Measurements from ENCODE around the gene DNASE1L1. TPM values are rescaled to one million over a fixed set of nuclear protein-coding genes. Genes with fewer than 3 reads are reported as not detected.

DNASE1L1 gene
- total and polyA plus RNA-seq, 2 of the 13 experiments (the other 11 are each of a cell fraction or from before 2014, with no cell fraction given) = 4.7 to 12.3 TPM

GRCh38 chrX:154444755-154445246 is 35.7 kb upstream of the DNASE1L1 start:
- Histone ChIP-seq H3K4me1 (ENCODE audit: insufficient read depth, low read length) (peaks cover 11% of the 10 kb centered on the region), H2AFZ (ENCODE audit: low read length) (no peak overlapping the region), H3K4me2 (ENCODE audit: low read depth, low read length) (peak overlapping the region; percentile 71), H3K79me2 (ENCODE audit: insufficient read depth, low read length) (peaks cover 2% of the 10 kb centered on the region), H3K27ac (ENCODE audit: extremely low read length, insufficient read depth, low read length) (no peak overlapping the region), H3K36me3 (replicated peaks in 1 of 2; ENCODE audit: control insufficient read depth in 1 of 2, insufficient read depth in 2 of 2, low read length in 2 of 2) (peaks cover 0 to 2% of the 10 kb centered on the region in 2 experiments; a peak in 2 of 5 replicates), H3K9ac (ENCODE audit: insufficient read depth, low read depth, low read length) (peak overlapping the region; percentile 78), H3K9me3 (ENCODE audit: low read length) (no peaks in the 10 kb centered on the region), H3K4me3 (replicated peaks in 1 of 3; ENCODE audit: insufficient read depth in 1 of 3, low read depth in 2 of 3, low read length in 3 of 3) (peak overlapping the region; percentile 40 to 75 (median 65)), H3K27me3 (ENCODE audit: control insufficient read depth in 1 of 2, insufficient read depth in 2 of 2, low read length in 2 of 2) (no peaks in the 10 kb centered on the region), H4K20me1 (ENCODE audit: insufficient read depth, low read length) (no peaks in the 10 kb centered on the region)
- 0% methylated on average over 1 of the region's 13 CpGs for WGBS (ENCODE audit: low lambda C conversion rate)
- no TSS peak for BruUV-seq (replicated peaks)
- FAIRE-seq = no peak
- ChIA-PET CTCF (ENCODE audit: low intra/inter-chr PET ratio, low total read pairs) (no interaction called here), POLR2A (interaction anchor here (1.3 to 1.6 kb wide), 3 partner anchors 17 to 82 kb away, joined by 3 to 6 read pairs (median 4); partner anchors contain the start of genes ATP6AP1 and SLC10A3)
- no peak for TF ChIP-seq SNAPC4 (CRISPR knock-in tag; IDR thresholded peaks at IDR 0.05)
- no peak for TF ChIP-seq NFKB2 (CRISPR knock-in tag; IDR thresholded peaks at IDR 0.05; ENCODE audit: borderline replicate concordance)
- 0 out of 2 replicates have a peak, but pooled peaks have one; percentile 45 for TF ChIP-seq ZC3H13 (CRISPR knock-in tag; IDR thresholded peaks at IDR 0.05)
- TF ChIP-seq, protein P1, sequence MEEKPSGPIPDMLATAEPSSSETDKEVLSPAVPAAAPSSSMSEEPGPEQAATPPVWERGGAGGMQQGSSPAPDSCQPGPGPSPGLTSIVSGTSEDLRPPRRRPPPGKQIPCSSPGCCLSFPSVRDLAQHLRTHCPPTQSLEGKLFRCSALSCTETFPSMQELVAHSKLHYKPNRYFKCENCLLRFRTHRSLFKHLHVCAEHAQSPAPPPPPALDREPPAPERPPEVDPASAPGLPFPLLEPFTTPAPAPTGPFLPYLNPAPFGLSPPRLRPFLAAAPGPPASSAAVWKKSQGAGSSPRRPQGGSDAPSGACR (CRISPR knock-in tag; IDR thresholded peaks at IDR 0.05) = no peak
- no peak for TF ChIP-seq REXO4 (CRISPR knock-in tag; IDR thresholded peaks at IDR 0.05; ENCODE audit: borderline replicate concordance)
- in situ Hi-C loops (cut with HindIII; ENCODE audit: extremely low pct_ligation_motif_present, low pct_unique_long_range_greater_than_20kb) = no loop called here
- no peak for DNase-seq (ENCODE audit: low spot score)
- peak; percentile 24 for ATAC-seq
- intact Hi-C loops (cut with micrococcal nuclease; ENCODE audit: unreplicated experiment) = no loop called here

All from HepG2 (cell line).